HG02973 (cell line): ENCODE measurements around the gene PTPN2.
A peak's percentile ranks its signal among the peaks of the same experiment; 100 is the strongest.
"Not testable (repeated sequence)": the region's sequence is repeated elsewhere in the genome, so short reads cannot be mapped to it uniquely, and the experiment has no call there.

Source experiments
- ATAC-seq: cut with Tn5 transposase; IDR thresholded peaks from one replicate; pipeline ENCODE4 v1.9.1; 2021; ENCODE audit warnings: moderate library complexity; ENCODE audit not compliant: unreplicated experiment

PTPN2 gene

GRCh38 chr18:12883684-12884405 is at the start of gene PTPN2:
Gene PTPN2, minus strand, starts transcription at chr18:12884237. Its CDS starts 96 bp downstream, at chr18:12884141.
- ATAC-seq = peak; percentile 57

GRCh38 chr18:12933327-12933726 is 49.3 kb upstream of the PTPN2 start:
- ATAC-seq = no peak

DNA sequence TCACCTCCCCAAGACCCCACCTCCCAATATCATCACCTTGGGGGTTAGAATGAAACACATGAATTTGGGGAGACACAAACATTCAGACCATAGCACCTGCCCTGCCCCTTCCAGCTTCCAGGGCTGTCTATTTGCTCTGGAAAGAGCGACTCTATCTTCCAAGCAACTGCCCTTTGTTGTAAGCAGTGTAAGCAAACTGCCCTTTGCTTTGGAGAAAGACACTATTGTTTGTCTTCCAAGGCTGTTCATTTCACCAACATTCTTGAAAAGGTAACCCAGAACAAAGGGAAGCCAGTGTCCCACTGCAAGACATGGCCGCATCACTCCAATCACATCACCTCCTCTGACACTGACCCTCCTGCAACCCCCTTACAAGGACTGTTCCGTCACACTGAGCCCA is 46.9 kb upstream of the PTPN2 start:
- ATAC-seq = no peak

DNA sequence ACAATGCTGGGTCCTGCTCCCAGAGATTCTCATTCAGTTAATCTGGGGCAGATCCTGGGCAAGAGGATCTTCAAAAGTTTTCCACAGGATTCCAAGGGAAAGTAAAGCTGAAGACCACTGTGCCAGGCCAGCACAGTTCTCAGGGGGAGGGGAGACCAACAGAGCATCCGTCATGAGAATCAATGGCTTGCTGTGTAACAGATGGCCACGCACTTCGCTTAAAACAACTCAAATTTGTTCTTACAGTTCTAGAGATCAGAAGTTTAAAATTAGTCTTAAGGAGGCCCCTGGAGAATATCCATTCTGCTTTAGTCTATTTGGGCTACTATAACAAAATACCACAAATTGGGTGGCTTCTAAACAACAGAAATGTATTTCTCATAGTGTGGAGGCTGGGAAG is 46.3 kb upstream of the PTPN2 start:
- no peak for ATAC-seq

DNA sequence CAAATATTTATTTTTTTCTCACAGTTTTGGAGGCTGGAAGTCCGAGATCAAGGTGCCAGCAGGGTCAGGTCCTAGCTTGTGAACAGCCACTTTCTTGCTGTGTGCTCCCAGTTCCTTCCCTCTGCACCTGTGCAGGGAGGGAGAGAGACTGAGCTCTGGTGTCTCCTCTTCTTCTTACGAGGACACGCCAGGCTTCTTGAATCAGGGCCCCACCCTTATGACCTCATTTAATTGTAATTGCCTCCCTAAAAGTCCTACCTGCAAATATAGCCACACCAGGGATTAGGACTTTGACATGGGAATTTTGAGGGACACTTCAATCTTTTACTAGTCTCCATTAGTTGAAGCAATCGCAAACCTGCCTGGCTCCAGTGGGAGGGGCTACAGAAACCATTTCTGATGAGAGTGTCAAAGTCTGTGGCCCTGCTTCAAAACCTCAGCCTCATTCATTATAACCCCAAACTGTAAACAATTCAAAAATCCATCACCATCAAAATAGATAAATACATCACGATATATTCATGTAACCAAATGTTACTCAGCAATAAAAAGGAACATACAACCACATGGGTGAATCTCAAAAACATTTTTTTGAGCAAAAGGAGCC is 45.5 kb upstream of the PTPN2 start:
- ATAC-seq = no peak

DNA sequence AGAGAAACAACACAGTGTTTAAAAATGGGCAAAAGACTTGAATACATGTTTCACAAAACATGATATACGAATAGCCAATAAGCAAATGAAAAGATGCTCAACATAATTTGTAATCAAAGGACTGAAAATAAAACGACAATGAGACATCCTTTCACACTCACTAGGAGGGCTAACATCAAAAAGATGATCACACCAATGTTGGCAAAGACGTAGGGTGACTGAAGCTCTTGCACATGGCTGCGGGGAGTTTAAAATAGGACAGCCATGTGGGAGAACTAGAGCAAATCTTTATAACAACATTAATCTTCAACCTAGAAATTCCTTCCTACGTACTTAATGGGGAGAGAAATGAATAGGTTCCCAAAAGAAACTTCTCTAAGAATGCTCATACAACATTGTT is 44.6 kb upstream of the PTPN2 start:
- ATAC-seq = no peak

- ATAC-seq = no peak
These were observed 44.2 kb upstream of the PTPN2 start for GRCh38 chr18:12928206-12928605.

DNA sequence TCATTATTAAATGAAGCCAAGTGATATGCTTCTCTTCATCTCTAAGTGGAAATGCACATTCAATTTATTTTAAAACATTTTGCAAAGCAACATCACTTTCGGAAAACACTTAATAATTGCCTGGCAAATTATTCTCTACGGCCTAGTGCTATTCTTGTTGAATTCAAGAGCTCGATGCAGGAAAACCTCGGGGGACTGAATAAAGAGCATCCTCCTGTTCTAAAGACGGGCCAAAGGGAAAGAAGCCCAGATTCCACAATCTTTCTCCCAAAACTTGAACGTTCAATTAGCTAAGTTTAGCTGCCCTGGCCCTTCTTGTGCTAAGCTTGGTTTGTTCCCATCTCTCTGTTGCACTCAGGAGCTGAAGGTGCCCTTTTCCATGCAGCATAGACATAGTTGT is 40.6 kb upstream of the PTPN2 start:
- no peak for ATAC-seq

DNA sequence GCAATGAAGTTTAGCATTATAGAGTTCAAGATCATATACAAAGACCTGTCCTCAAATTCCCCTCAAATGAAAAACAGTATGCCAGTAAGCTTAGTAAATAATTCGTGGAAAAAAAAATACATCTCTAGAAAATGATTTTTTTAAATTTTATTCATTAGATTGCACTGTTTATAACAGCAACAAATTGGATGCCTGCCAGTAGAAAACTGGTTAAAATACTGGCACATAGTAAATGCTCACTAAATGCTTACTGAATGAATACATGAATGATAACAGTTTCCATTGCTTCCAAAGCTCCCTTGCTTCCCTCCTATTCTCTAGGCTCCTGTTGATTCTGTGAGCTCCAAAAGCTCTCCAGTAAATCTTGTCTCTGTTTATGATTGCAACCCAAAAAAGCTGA is 38.2 kb upstream of the PTPN2 start:
- no peak for ATAC-seq

DNA sequence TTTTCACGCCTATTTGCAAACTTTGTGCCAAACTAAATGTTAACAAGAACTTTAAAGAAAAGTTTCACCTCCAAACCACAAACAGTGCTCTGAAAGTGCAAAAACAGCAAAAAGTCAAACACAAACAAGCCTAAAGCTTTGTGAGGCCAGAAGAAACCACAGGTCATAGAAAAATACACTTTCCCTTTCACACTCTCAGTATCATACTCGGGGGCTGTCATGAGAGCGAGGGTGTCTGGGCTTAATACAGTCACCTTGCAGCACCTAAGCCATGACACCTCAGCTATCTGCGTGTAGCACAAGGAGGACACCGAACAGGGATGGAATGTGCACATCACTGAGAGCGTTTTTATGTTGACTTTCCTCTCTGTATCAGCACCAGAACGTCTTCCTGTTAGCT is 37.1 kb upstream of the PTPN2 start:
- peak; percentile 74 for ATAC-seq

DNA sequence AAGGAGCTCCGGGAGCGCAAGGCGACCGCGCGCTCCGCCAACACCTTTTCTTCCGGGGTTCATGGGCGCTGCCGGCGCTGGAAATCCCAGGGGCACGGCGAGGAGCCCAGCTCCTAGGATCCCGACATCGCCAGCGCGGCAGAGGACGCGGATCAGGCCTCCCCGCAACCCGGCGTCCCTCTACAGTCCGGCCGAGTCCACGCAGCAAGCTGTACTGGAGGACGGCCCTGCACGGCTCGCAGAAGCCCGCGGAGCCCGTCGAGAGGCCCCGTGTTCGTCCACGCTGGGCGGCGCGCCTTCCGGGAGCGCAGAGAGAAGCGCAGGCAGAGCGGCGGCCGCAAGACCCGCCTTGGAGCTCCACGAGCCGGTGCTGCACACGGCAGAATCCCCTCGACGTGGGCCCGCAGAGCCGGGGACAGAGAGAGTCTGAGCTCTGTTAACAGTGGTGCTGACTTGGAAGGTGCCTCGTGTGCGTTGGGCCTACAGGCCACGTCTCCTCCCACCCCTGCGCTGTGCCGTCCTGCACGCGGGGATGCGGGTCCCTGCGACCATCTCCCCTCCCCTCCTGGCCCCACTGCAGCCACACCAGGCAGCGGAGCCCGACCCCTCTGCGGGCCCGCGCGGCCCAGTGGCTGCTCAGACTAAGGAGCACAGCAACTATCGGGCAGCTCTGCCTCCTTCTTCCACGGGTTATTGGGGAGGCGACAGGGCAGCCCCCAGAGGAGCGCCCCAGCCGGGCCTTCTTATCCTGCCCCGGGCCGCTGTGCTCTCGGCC is 28.1 kb upstream of the PTPN2 start:
- no peak for ATAC-seq

GRCh38 chr18:12911025-12911928 is 27.2 kb upstream of the PTPN2 start:
- ATAC-seq = no peak

GRCh38 chr18:12908706-12909105 is 24.7 kb upstream of the PTPN2 start:
- no peak for ATAC-seq

- ATAC-seq = no peak
These were observed 23.4 kb upstream of the PTPN2 start for GRCh38 chr18:12907258-12907925.

DNA sequence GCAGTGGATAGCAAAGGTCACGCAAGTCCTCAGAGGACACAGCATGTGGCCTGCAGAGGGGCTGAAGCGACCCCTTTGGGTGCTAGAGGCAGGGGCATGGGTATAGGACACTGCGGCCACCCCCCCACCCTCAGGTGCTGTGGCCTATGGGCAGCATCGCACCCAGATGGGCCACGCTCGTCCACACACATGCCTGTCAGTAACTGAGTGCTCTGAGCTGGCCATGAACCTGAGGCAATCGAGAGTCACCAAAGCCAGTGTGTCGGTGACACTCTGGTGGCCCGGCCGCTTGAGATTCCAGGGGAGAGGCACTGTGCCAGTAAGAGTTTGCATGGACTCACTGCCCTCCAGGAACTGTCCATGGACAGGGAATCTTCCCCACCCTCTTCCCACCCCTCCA is 22.7 kb upstream of the PTPN2 start:
- no peak for ATAC-seq

- ATAC-seq = no peak
These were observed 22.1 kb upstream of the PTPN2 start for GRCh38 chr18:12906119-12906518.

DNA sequence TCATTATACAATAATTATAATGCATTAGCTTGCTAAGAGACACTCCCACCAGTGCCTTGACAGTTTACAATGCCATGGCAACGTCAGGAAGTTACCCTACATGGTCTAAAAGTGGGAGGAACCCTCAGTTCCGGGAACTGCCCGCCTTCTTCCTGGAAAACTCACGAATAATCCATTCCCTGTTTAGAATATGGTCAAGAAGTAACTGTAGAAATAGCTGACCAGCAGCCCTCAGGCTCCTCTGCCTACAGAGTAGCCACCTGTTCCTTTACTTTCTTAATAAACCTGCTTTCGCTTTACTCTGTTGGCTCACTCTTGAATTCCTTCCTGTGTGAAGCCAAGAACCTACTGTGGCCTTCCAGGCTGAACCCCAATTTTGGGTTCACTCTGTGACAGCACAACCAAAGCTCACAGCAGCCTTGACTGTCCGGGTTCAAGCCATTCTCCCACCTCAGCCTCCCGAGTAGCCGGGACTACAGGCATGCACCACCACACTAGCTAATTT is 20.0 kb upstream of the PTPN2 start:
- ATAC-seq = no peak

DNA sequence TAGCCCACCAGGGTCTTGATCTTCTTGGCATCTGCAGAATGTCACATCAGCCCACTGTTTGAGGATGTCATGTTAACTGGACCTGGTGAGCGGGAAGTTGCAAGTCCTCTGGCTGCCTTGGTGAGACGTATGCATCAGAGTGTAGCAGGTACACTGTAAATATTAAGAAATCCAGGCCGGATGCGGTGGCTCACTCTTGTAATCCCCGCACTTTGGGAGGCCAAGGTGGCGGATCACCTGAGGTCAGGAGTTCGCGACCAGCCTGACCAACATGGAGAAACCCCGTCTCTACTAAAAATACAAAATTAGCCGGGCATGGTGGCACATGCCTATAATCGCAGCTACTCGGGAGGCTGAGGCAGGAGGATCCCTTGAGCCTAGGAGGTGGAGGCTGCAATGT is 17.2 kb upstream of the PTPN2 start:
- ATAC-seq = not testable (repeated sequence)

DNA sequence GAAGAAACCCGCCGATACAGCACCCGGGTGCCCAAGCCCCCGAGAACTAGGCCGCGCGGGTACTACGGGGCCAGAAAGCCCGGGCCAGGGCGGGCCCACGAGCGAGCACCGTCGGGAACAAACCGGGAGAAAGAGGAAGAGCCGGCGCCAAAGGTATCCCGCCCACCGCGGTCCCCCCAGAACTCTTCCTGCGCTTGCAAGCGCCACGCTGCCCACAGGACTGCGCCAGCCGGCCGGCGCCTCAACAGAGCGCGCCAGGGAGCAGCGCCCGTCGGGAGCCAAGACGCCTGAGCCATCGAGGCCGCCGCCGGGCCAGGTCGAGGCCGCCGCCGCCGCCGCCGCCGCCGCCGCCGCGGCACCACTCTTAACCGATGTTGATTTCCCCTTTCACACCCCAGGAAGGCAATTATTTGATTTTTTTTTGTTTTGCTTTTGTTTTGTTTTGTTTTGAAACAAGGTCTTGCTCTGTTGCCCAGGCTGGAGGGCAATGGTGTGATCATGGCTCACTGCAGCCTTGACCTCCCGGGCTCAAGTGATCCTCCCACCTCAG is 12.8 kb upstream of the PTPN2 start:
- not testable (repeated sequence) for ATAC-seq

- no peak for ATAC-seq
These were observed 11.6 kb upstream of the PTPN2 start for GRCh38 chr18:12895626-12896025.
